Measurements from ENCODE around the gene WNT2B.

WNT2B gene

GRCh38 chr1:112565800-112566199 lies 57.0 kb downstream of the WNT2B start:
- no peak for DNase-seq

DNA sequence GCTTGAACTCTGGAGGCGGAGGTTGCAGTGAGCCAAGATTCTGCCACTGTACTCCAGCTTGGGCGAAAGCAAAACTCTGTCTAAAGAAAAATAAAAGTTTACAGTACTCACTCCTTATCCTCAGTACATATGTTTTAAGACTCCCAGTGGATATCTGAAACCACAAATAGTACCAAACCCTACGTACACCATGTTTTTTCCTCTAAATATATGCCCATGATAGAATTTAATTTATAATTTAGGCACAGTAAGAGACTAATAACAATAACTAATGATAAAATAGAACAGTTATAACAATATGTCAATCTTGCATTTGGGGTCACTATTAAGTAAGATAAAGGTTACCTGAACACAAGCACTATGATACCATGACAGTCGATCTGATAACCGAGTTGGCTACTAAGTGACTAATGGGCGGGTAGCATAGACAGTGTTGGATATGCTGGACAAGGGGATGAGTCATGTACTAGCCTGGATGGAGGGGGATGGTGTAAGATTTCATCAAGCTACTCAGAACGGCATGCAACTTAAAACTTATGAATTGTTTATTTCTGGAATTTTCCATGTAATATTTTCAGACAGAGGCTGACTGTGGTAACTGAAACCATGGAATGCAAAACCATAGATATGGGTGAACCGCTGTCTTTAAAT lies 66.5 kb downstream of the WNT2B start:
- no peak for DNase-seq

DNA sequence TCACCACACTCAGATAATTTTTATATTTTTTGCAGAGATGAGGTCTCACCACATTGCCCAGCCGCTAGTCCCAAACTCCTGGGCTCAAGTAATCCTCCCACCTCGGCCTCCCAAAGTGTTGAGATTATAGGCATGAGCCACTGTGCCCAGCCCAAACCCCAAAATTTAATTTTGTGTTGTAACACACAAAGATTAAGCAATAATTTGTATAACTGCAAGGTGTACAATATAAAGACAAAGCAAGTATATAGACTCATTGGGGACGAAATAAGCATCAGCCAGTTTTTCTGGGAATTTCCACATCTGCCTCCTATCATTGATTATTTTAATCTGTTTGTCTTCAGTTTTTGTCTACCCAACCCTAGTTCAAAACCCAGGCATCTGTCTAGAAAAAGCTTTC lies 67.5 kb downstream of the WNT2B start:
- no peak for DNase-seq

Measured in nucleus accumbens (tissue), 56 donors.